Measurements from ENCODE around the gene POU3F2. TPM values are rescaled to one million over a fixed set of nuclear protein-coding genes. Genes with fewer than 3 reads are reported as not detected.
A peak's percentile ranks its signal among the peaks of the same experiment; 100 is the strongest.

The POU3F2 gene
- total RNA-seq, 1 experiment from 2014 or later = 0.07 TPM

DNA sequence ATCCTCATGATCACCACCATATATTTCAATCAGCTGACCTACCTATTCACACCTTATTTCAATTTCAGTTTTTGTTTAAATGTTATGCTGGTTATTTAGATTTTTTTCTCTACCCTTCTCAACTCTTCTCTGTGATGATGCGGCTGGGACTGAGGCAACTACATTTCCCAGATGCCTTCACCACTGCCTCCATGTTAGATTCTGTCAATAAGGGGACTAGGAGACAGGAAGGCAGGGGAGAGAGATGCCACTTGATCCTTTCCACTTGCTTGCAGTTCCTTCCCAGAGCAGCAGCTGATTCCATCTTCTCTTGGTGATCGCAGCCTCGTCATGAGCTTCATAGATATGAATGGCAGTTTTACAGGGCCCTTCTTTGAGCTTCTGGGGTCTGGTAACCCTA lies 33.5 kb upstream of the POU3F2 start:
- ChIA-PET POLR2A (ENCODE audit: unreplicated experiment) (no interaction called here), CTCF (no interaction called here)
- H3K9me3 ChIP-seq (ENCODE audit: low read length) = no peaks in the 10 kb centered on the region
- H3K4me2 ChIP-seq (ENCODE audit: low read length) = no peak overlapping the region
- no TSS peak for BruUV-seq (replicated peaks)
- H4K20me1 ChIP-seq (ENCODE audit: low read length) = no peaks in the 10 kb centered on the region
- ATAC-seq = no peak
- no peaks in the 10 kb centered on the region for H3K36me3 ChIP-seq (ENCODE audit: low read depth, low read length)
- intact Hi-C loops (cut with micrococcal nuclease) = no loop called here
- no peaks in the 10 kb centered on the region for H3K4me1 ChIP-seq (ENCODE audit: insufficient read depth, low read length)
- no peaks in the 10 kb centered on the region for H3F3A ChIP-seq (ENCODE audit: low read length, unreplicated experiment)
- no peaks in the 10 kb centered on the region for H3K79me2 ChIP-seq (ENCODE audit: low read length)
- no peak overlapping the region for H3K27ac ChIP-seq (ENCODE audit: low read length)
- no peak for DNase-seq
- no peak overlapping the region for H2AFZ ChIP-seq (ENCODE audit: low read length)
- no peak overlapping the region for H3K4me3 ChIP-seq (ENCODE audit: low read length)
- TF ChIP-seq EZH2 (IDR thresholded peaks at IDR 0.05; ENCODE audit: low read length, unreplicated experiment) = no peak
- TF ChIP-seq, protein P1, sequence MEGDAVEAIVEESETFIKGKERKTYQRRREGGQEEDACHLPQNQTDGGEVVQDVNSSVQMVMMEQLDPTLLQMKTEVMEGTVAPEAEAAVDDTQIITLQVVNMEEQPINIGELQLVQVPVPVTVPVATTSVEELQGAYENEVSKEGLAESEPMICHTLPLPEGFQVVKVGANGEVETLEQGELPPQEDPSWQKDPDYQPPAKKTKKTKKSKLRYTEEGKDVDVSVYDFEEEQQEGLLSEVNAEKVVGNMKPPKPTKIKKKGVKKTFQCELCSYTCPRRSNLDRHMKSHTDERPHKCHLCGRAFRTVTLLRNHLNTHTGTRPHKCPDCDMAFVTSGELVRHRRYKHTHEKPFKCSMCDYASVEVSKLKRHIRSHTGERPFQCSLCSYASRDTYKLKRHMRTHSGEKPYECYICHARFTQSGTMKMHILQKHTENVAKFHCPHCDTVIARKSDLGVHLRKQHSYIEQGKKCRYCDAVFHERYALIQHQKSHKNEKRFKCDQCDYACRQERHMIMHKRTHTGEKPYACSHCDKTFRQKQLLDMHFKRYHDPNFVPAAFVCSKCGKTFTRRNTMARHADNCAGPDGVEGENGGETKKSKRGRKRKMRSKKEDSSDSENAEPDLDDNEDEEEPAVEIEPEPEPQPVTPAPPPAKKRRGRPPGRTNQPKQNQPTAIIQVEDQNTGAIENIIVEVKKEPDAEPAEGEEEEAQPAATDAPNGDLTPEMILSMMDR (conservative IDR thresholded peaks at IDR 0.05; ENCODE audit: low read depth, low read length) = no peak
- TF ChIP-seq EZH2phosphoT487 (IDR thresholded peaks at IDR 0.05; ENCODE audit: borderline replicate concordance, low read length) = no peak
- H3K9ac ChIP-seq (ENCODE audit: low read length) = no peak overlapping the region
- peaks cover 3% of the 10 kb centered on the region; the same call in 1 of the 2 replicates for H3K27me3 ChIP-seq (ENCODE audit: low read length)
- H3K9me2 ChIP-seq (replicated peaks; ENCODE audit: low read length) = no peaks in the 10 kb centered on the region

DNA sequence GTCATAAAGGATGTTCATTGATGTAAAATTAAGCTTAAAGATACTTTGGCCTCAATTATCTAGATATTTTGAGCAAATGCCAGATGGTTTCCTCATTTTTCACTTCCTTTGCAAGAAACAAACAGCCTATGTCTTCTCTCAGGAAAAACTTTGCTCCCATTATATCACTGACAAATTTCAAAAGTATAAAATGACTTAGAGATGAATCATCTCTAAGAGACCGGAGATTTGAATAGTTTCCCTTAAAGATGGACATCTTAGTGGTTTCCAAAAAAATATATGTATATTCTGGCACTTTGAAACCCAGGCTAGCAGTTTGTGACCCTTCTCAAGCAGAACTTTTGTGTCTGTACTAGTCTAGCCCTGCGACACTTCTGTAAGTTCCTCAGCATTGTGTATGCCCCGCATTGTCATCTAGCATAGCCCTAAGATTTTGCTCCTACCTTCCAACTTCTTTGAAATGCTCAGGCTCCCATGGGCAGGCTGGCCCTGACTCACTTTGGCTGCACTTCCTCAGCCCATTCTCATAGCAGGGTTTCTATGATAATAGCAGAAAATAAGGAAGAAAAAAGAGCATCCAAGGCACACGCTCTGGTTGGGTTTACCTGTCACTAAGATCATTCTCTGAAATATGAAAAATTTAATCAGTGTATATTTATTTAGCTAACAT lies 25.7 kb upstream of the POU3F2 start:
- H3K9me3 ChIP-seq (ENCODE audit: low read length) = no peaks in the 10 kb centered on the region
- no peaks in the 10 kb centered on the region for H3K27me3 ChIP-seq (ENCODE audit: low read length)
- CTCF ChIA-PET = no interaction called here
- 0 out of 2 replicates have a peak, but pooled peaks cover 7% of the 10 kb centered on the region for H3K4me1 ChIP-seq (ENCODE audit: insufficient read depth, low read length)
- POLR2A ChIA-PET (ENCODE audit: unreplicated experiment) = no interaction called here
- TF ChIP-seq, protein P1 (conservative IDR thresholded peaks at IDR 0.05; ENCODE audit: low read depth, low read length) = no peak
- TF ChIP-seq EZH2 (IDR thresholded peaks at IDR 0.05; ENCODE audit: low read length, unreplicated experiment) (no peak), EZH2phosphoT487 (IDR thresholded peaks at IDR 0.05; ENCODE audit: borderline replicate concordance, low read length) (no peak)
- peak overlapping the region; percentile 51 for H3K4me2 ChIP-seq (ENCODE audit: low read length)
- DNase-seq (peak; percentile 40), ATAC-seq (peak; percentile 35; the same call in 1 of the 2 replicates)
- no TSS peak for BruUV-seq (replicated peaks)
- H3K79me2 ChIP-seq (ENCODE audit: low read length) = no peaks in the 10 kb centered on the region
- intact Hi-C loops (cut with micrococcal nuclease) = no loop called here
- peak overlapping the region; percentile 23; the same call in 1 of the 2 replicates for H3K27ac ChIP-seq (ENCODE audit: low read length)
- H3K4me3 ChIP-seq (ENCODE audit: low read length) = no peak overlapping the region
- H3K9me2 ChIP-seq (replicated peaks; ENCODE audit: low read length) = no peaks in the 10 kb centered on the region
- no peak overlapping the region for H3K9ac ChIP-seq (ENCODE audit: low read length)
- no peaks in the 10 kb centered on the region for H3K36me3 ChIP-seq (ENCODE audit: low read depth, low read length)
- H4K20me1 ChIP-seq (ENCODE audit: low read length) = no peaks in the 10 kb centered on the region
- H3F3A ChIP-seq (ENCODE audit: low read length, unreplicated experiment) = no peaks in the 10 kb centered on the region
- H2AFZ ChIP-seq (ENCODE audit: low read length) = no peak overlapping the region

DNA sequence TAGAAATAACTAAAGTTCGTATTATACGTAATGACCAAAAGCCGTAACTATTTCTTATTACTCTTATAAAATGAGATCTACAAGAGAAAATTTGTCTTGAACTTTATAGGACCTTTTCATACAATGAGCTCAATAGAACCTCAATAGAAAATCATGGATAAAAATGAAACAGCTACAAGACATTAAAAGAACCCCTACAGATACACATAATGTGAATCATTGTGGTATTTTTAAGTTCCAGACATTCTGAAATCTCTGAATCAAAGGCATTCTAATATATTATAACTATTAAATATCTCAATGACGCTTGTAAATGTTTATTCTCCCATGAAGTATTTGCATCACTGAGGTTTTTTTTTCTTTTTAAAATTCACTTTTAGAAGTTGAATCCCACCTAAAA lies 22.2 kb upstream of the POU3F2 start:
- ATAC-seq = no peak
- H3K9me2 ChIP-seq (replicated peaks; ENCODE audit: low read length) = no peaks in the 10 kb centered on the region
- H3K27me3 ChIP-seq (ENCODE audit: low read length) = no peaks in the 10 kb centered on the region
- H2AFZ ChIP-seq (ENCODE audit: low read length) = no peak overlapping the region
- no peak overlapping the region for H3K4me2 ChIP-seq (ENCODE audit: low read length)
- H3K9me3 ChIP-seq (ENCODE audit: low read length) = no peaks in the 10 kb centered on the region
- no peaks in the 10 kb centered on the region for H3K36me3 ChIP-seq (ENCODE audit: low read depth, low read length)
- H3K27ac ChIP-seq (ENCODE audit: low read length) = no peak overlapping the region
- no peaks in the 10 kb centered on the region for H3F3A ChIP-seq (ENCODE audit: low read length, unreplicated experiment)
- intact Hi-C loops (cut with micrococcal nuclease) = no loop called here
- TF ChIP-seq EZH2phosphoT487 (IDR thresholded peaks at IDR 0.05; ENCODE audit: borderline replicate concordance, low read length) = no peak
- TF ChIP-seq, protein P1 (conservative IDR thresholded peaks at IDR 0.05; ENCODE audit: low read depth, low read length) = no peak
- TF ChIP-seq EZH2 (IDR thresholded peaks at IDR 0.05; ENCODE audit: low read length, unreplicated experiment) = no peak
- no peak overlapping the region for H3K9ac ChIP-seq (ENCODE audit: low read length)
- H3K79me2 ChIP-seq (ENCODE audit: low read length) = no peaks in the 10 kb centered on the region
- BruUV-seq (replicated peaks) = no TSS peak
- H3K4me3 ChIP-seq (ENCODE audit: low read length) = no peak overlapping the region
- H3K4me1 ChIP-seq (ENCODE audit: insufficient read depth, low read length) = 0 out of 2 replicates have a peak, but pooled peaks cover 7% of the 10 kb centered on the region
- CTCF ChIA-PET = no interaction called here
- POLR2A ChIA-PET (ENCODE audit: unreplicated experiment) = no interaction called here
- no peaks in the 10 kb centered on the region for H4K20me1 ChIP-seq (ENCODE audit: low read length)
- no peak for DNase-seq

Measured in PC-3 (cell line).